NCI-H446 (cell line): ENCODE results near the gene XCR1.

ENCODE experiments used
- DNase-seq, 2 experiments: peaks; one replicate each; lab custom pipeline; 2025; lab: John Stamatoyannopoulos, UW

XCR1 gene

DNA sequence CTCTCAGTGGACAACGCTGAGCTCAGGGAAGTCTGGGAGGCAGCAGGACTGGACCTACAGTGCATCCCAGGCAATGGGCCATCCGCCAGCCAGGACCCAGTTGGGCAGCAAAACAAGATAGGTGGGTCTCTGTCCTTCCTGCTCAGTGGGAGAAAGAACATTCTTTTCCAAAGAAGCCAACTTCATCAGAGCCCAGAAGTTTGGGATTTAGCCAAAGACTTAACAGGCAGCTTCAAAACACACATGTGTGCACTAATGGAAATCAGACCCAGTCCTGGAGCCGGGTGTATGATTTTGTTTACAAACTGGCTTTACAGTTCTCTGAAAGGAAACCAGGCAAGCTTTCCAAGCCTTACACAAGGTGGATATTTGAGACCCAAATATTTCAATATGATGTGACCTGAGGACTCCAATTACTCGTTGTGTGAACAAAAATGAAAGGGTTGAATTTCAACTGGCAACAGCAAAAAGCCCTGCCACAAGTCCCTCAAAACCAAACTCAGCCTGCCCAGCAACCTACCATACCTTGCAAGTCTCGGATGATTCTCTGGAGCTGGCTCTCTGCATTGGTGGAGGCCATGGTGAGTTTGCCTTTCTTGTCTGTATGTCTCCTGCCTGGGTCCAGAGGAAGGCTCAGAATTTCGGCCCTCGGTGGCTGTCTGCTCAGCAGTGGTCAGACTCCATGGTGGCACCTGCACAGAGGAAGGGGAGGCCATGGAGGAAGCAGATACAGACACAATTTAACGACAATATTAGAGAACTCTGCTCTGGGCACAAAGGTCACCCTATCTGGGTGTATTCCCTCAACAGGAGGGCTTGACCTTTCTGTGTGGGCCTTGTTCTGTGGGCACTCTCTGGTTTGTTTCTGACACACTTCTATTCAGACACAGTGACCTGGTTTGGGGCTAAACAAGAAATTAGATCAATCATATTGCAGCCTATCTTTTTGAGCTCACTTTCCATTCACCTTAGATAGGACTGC, 42.7 kb downstream of the XCR1 start:
- DNase-seq: no peak

DNA sequence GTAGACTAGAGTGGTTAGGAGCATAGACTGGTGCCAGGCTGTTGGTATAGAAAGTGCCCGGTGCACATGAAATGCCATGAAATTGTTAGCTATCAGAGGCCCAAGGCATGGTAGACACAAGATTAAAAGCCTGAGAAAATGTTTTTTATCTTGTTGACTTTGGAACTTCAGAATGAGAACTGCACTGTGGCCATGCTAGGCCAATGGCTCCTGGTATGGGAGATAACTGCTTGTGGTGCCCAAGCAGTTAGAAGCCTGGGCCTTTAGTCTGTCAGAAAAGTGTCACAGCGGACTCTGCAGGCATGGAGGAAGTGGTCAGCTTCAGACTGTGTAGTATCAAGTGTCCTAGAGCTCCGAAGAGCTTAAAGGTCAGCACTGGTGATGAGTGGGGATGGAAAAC, 43.5 kb downstream of the XCR1 start:
- DNase-seq: no peak

DNA sequence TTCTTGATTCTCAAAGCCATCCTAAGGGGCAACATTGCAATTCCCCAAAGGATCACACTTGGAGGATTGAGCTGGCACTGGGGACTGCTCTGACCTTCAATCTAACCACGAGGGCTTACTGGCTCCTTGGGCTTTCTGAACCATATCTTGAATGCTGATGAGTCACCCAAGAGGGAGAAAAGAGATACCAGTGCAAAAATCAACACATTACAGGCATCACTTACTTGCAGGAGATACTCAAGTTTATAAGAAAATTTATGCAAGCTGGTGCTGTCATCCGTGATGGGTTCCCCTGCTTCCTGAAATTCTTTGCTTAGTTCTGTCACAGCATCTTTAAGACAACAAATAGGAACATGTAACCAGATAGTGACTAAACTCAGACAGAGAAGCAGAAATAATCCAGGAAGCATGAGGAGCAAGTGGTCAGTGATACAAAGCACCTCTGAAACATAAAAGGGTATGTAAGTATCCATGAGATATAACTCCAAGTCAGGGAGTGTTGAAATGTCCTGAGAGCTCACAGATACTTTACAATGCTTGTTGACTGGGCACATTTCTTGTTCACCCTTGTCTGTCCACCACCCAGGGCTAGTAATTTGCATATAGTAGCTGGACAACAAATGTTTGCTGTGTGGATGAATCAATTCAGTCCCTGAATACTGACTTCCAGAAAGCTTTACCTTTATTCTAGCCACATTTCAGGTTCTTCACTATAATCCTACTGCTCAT, 45.8 kb downstream of the XCR1 start:
- no peak for DNase-seq

DNA sequence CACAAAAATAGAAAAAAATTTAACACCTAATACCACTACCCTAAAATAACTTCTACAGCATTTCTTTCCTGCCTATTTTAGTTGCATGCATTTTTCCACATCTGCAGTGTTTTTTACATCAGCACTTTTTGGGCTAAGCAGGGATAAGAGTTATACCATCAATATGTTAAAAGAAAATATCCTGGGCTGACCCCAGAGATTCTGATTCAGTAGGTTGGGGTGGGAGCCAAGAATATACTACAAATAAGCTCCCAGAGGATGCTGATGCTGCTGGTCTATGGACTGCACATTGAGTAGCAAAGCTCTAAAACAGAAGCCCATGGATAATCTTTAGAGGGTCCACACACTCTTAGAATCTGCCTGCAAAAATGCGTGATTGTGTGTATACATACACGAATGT, 46.5 kb downstream of the XCR1 start:
- DNase-seq: no peak

DNA sequence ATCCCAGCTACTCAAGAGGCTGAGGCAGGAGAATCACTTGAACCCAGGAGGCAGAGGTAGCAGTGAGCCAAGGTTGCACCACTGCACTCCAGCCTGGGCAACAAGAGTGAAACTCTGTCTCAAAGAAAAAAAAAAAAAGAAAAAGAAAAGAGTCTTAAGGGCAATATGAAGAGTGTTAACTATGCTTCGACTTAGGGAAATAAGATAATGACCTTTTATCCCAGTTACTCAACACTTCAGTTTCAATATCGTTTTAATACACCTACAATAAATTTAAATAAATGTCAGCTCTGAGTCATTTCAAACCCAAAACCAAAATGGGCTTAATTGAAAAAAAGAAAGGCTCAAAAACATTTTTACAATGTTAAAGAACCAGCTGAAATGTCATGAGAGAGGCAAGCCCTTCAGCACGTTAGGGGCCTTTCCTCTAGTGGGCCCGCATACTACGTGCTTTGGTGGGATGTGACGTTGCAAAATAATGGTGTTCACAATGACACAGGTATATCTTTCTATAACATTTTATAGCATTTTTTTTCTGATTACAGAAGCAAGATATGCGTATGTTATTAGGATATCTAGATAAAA, 47.0 kb downstream of the XCR1 start:
- no peak for DNase-seq

DNA sequence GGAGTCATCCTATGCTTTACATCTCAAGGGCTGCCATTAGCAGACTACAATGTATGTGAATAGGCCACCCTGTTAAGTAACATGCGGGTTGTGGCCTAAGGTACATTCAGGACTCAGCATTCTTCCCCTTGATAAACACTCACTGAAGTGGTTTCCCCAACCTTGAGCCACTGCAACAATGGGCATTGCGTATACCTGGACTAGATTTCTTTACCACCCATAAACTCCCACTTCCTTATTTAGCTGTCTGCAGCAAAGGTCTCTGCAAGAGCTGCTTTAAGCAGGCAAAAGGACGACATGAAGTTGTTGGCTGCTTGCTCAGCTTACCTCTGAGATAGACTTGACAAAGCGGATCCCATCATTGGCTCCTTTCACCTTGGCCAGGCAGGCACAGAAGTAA, 47.9 kb downstream of the XCR1 start:
- DNase-seq: no peak

DNA sequence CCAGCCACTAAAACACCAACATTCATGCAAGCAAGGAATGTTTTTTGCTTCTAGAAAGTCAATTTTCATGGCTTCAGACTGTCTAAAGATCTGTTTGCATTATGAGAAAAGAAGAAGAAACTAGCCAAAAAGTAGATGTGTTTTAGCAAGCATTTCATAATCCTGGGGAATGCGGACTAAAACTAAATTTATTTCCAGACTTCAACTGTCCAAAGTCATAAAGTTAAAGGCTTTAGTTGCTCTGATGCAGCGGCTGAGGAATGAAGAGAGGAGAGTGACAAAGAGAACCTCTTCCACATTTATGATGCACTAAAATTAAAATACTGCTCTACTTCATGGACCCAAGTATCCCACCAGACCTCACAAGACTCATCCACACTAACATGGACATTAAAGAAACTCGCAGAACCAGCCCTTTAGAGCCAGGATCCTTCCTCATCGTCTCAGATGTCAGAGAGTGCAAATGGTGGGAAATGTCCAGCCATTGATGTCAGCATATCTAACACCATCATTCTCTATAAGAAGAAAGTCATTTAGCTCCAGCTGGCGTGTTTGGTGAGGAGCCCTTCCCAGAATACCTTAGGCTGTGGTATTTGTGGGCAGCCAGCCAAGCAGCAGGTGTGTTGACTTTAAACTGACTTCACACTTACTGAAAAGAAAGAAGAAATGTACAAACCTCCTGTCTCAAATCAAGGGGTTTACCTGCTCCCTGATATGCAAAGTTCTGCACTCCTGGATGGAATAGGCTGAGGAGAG, 49.1 kb downstream of the XCR1 start:
- DNase-seq: no peak

DNA sequence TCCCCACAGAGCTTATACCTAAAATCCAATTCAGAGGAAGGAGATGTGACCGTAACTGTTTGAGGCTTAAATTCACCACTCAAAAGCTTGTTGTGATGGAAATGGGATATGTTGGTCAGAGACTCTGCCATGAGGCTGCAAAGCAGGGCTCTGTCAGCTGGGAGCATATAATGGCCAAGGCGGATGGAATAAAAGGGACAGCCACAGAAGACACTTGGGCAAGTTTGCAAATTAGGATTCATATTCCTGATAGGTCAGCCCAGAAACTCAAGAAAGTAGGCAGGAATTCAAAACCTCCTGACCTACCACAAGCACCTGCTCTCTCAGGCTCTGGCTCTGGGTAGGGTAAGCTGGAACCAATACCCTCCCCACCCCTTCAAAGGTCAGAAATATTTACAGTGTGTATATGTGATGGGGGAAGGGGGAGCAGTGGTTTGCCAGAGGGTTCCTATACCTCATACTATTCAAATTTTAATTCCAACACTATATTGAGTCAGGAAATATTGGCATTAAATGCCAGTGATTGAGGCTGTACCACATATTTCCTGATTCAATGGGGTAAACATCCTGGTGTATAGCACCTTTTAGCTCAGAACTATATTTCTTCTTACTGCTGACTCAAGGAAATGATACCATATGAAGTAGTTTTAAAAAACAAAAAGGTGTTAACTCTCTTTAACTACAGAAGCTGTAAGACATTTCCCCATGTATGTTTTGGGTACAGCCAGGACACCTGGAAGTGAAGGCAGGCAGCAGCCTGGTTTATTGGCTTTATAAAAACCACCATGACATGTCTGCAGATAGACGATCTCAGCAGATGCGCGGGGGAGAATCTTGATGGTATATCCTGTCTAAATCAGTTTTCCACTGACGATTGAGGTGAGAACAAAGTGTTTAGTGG, 50.8 kb downstream of the XCR1 start:
- no peak for DNase-seq

DNA sequence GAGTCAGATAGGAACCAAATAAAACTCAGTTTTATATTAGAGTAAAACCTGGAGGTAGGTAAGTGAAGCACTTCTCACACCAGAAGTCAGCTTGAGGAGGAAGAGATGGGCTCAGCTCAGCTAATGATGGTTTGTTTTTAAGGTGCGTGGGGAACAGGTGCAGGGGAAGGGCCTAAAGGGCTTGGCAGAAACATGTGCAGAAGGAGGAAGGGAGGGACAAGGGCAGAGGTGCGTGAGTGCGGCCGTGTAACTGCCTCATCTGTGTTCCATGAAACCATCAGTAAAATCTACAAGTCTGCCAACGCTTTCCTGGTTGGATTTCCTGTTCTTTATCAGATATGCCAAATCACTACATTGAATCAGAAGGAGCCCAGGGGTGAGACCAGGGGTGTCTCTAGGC, 51.6 kb downstream of the XCR1 start:
- DNase-seq: no peak

DNA sequence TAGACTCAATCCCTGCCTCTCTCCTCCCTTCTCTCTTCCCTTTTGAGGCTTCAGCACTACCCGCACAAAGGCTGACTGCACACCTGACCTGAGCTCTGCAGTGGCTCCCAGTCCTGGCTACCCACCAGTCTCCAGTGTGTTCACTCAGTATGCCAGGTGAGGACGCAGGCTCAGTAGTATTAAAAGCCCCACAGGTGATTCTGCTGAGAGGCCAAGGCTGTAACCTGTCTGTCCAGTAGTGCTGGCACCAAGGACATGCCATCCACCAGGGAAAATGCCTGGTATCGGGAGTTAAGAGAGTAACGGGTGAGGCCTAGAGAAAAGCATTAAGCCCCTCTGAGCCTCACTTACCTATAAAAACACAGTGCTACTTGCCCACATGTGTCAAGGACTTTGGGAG, 52.6 kb downstream of the XCR1 start:
- DNase-seq: no peak

DNA sequence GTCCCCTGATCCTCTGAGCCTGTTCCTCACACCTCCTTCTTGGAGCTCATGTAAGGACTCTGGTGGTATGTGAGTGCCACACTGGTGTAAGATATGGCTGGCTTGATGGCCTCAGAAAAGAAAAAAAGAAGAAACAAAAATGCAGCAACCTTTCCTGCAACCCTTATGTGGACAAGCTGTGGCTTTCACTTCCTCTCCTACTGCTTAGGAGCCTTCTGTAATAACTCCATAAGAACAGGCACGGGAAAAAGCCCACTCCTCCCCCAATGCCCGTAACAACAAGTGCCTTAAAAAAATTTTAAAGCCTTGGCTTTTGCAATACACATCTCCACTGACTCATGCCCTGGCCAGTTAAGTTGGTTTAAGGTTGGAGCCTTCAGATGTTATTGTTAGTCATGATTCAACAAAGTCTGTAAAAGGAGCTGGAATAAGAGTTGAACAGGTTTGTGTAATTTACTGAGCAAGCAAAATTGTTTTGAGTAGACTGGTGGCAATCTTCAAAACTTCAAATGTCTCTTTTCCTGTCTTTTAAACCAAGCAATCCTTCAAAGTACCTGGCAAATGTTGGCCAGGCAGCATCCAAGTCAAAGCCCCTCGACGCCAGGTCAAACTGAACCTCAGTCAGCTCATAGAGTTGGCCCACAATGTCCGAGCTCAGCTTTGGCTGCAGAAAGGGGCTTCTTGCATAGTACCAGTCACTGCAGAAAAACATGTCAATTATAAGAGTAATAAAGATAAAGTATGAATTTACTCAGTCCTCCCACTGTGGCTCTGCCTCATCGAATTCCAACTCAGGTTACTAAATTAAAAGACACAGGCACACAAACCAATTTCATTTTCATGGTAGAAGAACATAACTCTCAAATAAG, 54.5 kb downstream of the XCR1 start:
- no peak for DNase-seq

DNA sequence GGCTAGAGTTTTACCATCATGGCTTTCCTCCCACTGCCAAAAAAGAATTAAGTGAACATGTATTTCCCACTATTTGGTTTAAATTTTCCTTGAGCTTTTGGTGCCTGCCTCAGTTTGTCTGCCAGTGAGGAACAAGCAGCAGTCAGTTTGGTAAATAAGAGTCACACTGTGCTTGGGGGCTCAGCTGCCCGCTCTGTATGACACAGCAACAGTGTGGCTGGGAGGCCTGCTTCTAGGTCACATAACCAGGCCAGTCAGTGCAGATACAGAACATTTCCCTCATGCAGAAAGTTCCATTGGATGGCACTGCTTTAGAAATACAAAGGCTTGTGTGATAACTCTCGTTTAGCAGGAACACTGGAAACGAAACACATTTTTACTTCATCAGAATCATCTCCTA, 57.3 kb downstream of the XCR1 start:
- no peak for DNase-seq

DNA sequence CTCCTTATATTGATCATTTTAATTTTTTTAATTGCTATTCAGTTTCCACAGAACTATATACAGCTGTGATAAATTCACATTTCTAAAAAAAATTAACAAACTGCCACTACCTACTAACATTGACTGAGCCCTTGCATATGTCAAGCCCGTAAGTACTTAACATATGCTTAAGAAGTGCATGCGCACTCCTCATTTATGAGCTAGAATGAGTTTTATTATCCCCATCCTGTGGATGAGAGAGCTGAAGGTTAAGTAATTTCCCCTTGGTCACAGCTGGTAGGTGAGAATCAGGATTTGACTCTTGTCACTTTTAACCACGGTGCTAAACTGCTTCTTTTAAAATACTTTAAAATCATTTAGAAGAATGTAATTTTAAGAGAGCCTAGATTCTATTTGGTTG, 58.2 kb downstream of the XCR1 start:
- no peak for DNase-seq

DNA sequence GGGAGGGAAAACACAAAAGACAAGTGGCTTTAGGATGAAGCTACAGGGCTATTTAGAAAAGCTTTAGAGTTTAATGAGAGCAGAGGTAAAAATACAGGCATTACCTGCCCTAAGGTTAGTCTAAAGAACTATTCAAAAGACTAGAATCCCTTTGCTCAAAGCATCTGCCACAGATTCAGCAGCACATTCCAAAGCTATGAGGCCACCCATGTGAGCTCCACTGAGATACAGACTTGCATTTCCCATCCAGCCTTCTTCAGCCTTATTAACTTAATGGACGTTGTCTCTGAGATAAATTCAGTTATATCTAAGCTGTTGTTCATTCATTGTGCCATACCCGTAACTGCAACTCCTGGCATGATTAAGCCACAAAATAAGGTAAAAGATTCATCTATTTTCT, 58.6 kb downstream of the XCR1 start:
- no peak for DNase-seq

DNA sequence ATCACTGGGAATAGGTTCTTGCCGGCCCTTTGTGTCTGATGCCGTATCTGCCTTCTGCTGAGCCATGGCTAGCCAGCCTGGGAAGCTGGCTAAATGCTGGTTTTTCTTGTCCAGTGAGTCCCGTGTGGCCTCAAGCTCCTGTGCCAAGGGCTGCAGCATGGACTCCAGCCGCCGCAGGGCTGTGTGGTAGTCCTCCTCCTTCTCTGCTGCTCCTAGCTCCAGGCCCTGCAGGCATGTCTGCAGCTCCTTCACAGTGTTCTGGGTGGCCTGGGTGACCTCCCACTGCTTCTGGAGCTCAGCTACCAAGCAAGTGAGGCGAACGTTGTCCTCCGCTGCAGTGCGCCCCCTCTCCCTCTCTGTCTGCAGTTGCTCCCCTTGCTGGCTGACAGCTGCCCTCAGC, 59.1 kb downstream of the XCR1 start:
- no peak for DNase-seq

DNA sequence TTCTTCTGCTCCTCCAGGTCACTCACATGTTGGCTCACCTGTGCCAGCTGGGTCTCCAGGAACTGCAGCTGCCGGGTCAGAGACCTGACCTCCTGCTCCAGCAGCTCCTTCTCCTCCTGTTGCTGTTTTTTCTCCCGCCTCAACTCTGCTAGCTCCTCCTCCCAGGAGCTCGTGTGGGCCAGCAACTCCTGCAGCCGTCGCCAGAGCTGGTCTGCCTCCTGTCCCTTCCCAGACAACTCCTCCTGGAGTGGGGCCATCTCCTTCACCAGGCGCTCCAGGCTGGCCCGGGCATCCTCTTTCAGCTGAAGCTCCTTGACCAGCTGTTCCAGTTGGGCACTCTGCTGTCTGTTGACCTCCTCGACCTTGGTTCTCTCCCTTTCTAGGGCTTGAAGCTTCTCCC, 59.6 kb downstream of the XCR1 start:
- DNase-seq: no peak
